HCT116 (cell line): ENCODE results near the gene CBLB. TPM values are rescaled to one million over a fixed set of nuclear protein-coding genes. Genes with fewer than 3 reads are reported as not detected.

Experiments used
- ATAC-seq: fragments of 200-7000 bp; cut with Tn5 transposase; 2 replicates; pipeline ENCODE4 v1.9.1; 2020; ENCODE audit warnings: mild to moderate bottlenecking, moderate library complexity
- BruUV-seq: library from RNA; stranded (reverse); fragments of 400-500 nt; replicated peaks from 2 replicates; lab custom pipeline; 2021; lab: Mats Ljungman, UMichigan
- CTCF ChIA-PET: fragments of 300-600 bp; sonication (Branson Sonifier 250); formaldehyde crosslinking; loops from one replicate; lab custom pipeline; 2021; ENCODE audit warnings: antibody characterized with exemption; lab: Charles Lee
- POLR2A ChIA-PET: fragments of 300-600, 350-600 bp; sonication (Branson Sonifier 250); formaldehyde crosslinking; loops from one replicate; lab custom pipeline; 2021; ENCODE audit warnings: antibody characterized with exemption; lab: Charles Lee
- RAD21 ChIA-PET, 2 experiments: fragments of 300-600 bp; sonication (Branson Sonifier 250); formaldehyde crosslinking; loops; one replicate each; lab custom pipeline; 2023; ENCODE audit warnings: low total read pairs in 2 of 2; ENCODE audit not compliant: uncharacterized antibody in 2 of 2, unreplicated experiment in 2 of 2, low non-redundant PET in 1 of 2; lab: Charles Lee
- DNase-seq: peaks from one replicate; pipeline ENCODE4 v3.0.0-alpha.2; 2010; ENCODE audit warnings: low read depth, low spot score
- H2AFZ ChIP-seq: fragments of 200-600 bp; shearing (Covaris generic), sonication (generic); 2 replicates; pipeline ENCODE4 v1.6.1; 2017; ENCODE audit warnings: low read depth, mixed run types, mixed read lengths, antibody characterized with exemption, low read length; ENCODE audit not compliant: poor library complexity, severe bottlenecking
- H3K27ac ChIP-seq: 2 replicates; pipeline ENCODE4 v1.5.1; 2012; ENCODE audit warnings: low read depth, low read length
- H3K27me3 ChIP-seq: fragments of 200-600 bp; sonication (generic); 2 replicates; pipeline ENCODE4 v1.6.1; 2016; ENCODE audit warnings: mixed run types, low read length, mixed read lengths; ENCODE audit not compliant: insufficient read depth
- H3K36me3 ChIP-seq, 2 experiments: fragments of 200-500 bp in 1 of 2; fragments of 200-600 bp in 1 of 2; sonication (Bioruptor generic) in 1 of 2; sonication (generic) in 1 of 2; 2 replicates each; pipeline versions ENCODE4 v1.5.1 to v1.6.1; 2014 to 2016; ENCODE audit warnings: low read length in 2 of 2, inconsistent platforms in 1 of 2, mixed read lengths in 1 of 2, mixed run types in 1 of 2; ENCODE audit not compliant: insufficient read depth in 2 of 2, control insufficient read depth in 1 of 2
- H3K4me1 ChIP-seq, 2 experiments: fragments of 200-600 bp in 1 of 2; sonication (generic) in 1 of 2; 2 replicates each; pipeline versions ENCODE4 v1.5.1 to v1.6.1; 2012 to 2017; ENCODE audit warnings: low read length in 2 of 2, inconsistent platforms in 1 of 2, mild to moderate bottlenecking in 1 of 2, mixed read lengths in 1 of 2, mixed run types in 1 of 2, moderate library complexity in 1 of 2; ENCODE audit not compliant: insufficient read depth in 2 of 2, control insufficient read depth in 1 of 2
- H3K4me2 ChIP-seq: fragments of 200-600 bp; sonication (generic); 2 replicates; pipeline ENCODE4 v1.6.1; 2017; ENCODE audit warnings: mixed run types, low read length, mixed read lengths
- H3K4me3 ChIP-seq, 2 experiments: fragments of 200-600 bp in 1 of 2; sonication (generic) in 1 of 2; replicated peaks in 1 of 2; 2 replicates each; pipeline ENCODE4 v1.5.1; 2011 to 2016; ENCODE audit warnings: low read length in 2 of 2, control low read depth in 1 of 2, low read depth in 1 of 2, mild to moderate bottlenecking in 1 of 2, mixed read lengths in 1 of 2, mixed run types in 1 of 2
- H3K79me2 ChIP-seq: fragments of 200-600 bp; sonication (generic); 2 replicates; pipeline ENCODE4 v1.6.1; 2017; ENCODE audit warnings: mild to moderate bottlenecking, mixed run types, low read length, moderate library complexity, mixed read lengths; ENCODE audit not compliant: insufficient read depth
- H3K9ac ChIP-seq: fragments of 200-600 bp; sonication (generic); 2 replicates; pipeline ENCODE4 v1.6.1; 2016; ENCODE audit warnings: low read length, mixed read lengths
- H3K9me2 ChIP-seq: fragments of 200-600 bp; sonication (generic), shearing (Covaris generic); 2 replicates; pipeline ENCODE4 v1.6.1; 2017; ENCODE audit warnings: mixed run types, mild to moderate bottlenecking, moderate library complexity; ENCODE audit not compliant: insufficient read depth
- H3K9me3 ChIP-seq, 2 experiments: fragments of 200-500 bp in 1 of 2; fragments of 200-600 bp in 1 of 2; sonication (Bioruptor generic) in 1 of 2; sonication (generic) in 1 of 2; 2 replicates each; pipeline ENCODE4 v1.6.1; 2014 to 2017; ENCODE audit warnings: low read length in 2 of 2, mixed read lengths in 2 of 2, inconsistent platforms in 1 of 2, low read depth in 1 of 2, mild to moderate bottlenecking in 1 of 2, mixed run types in 1 of 2, moderate library complexity in 1 of 2; ENCODE audit not compliant: control insufficient read depth in 1 of 2, insufficient read depth in 1 of 2
- H4K20me1 ChIP-seq: fragments of 200-600 bp; sonication (generic), shearing (Covaris generic); 2 replicates; pipeline ENCODE4 v1.6.1; 2017; ENCODE audit warnings: mixed run types, mild to moderate bottlenecking, moderate library complexity; ENCODE audit not compliant: insufficient read depth
- CTCF ChIP-seq, 3 experiments: fragments of 200-600 bp in 1 of 3; sonication (generic) in 1 of 3; IDR thresholded peaks in 2 of 3; conservative IDR thresholded peaks in 1 of 3; 2 replicates each; pipeline ENCODE4 v1.5.1; 2012 to 2017; ENCODE audit warnings: low read depth in 2 of 3, low read length in 2 of 3, antibody characterized with exemption in 1 of 3, borderline replicate concordance in 1 of 3, control low read depth in 1 of 3, mild to moderate bottlenecking in 1 of 3, mixed read lengths in 1 of 3, mixed run types in 1 of 3, moderate library complexity in 1 of 3; ENCODE audit not compliant: insufficient read depth in 1 of 3
- EGR1 ChIP-seq: IDR thresholded peaks from 2 replicates; pipeline ENCODE4 v1.6.1; 2012; ENCODE audit warnings: low read depth
- ELF1 ChIP-seq: IDR thresholded peaks from 2 replicates; pipeline ENCODE4 v1.6.1; 2012; ENCODE audit warnings: low read depth, borderline replicate concordance
- JUND ChIP-seq: IDR thresholded peaks from 2 replicates; pipeline ENCODE4 v1.6.1; 2012
- MAX ChIP-seq: IDR thresholded peaks from 2 replicates; pipeline ENCODE4 v1.6.1; 2012
- POLR2AphosphoS5 ChIP-seq: IDR thresholded peaks from 2 replicates; pipeline ENCODE4 v1.6.1; 2011; ENCODE audit warnings: mild to moderate bottlenecking, low read depth, low read length, moderate library complexity
- RAD21 ChIP-seq: IDR thresholded peaks from 2 replicates; pipeline ENCODE4 v1.6.1; 2012; ENCODE audit warnings: low read depth, mild to moderate bottlenecking
- SIN3A ChIP-seq: IDR thresholded peaks from 2 replicates; pipeline ENCODE4 v1.6.1; 2012; ENCODE audit warnings: low read depth
- SRF ChIP-seq: IDR thresholded peaks from 2 replicates; pipeline ENCODE4 v1.6.1; 2012; ENCODE audit warnings: low read depth
- TCF7L2 ChIP-seq: IDR thresholded peaks from 2 replicates; pipeline ENCODE4 v1.7.0; 2011; ENCODE audit warnings: borderline replicate concordance, inconsistent platforms; ENCODE audit not compliant: insufficient read depth, insufficient read length; ENCODE audit errors: extremely low read depth
- YY1 ChIP-seq: IDR thresholded peaks from 2 replicates; pipeline ENCODE4 v1.6.1; 2011; ENCODE audit warnings: low read length, low read depth, moderate library complexity, mild to moderate bottlenecking; ENCODE audit not compliant: insufficient replicate concordance; ENCODE audit errors: extremely low read depth
- ZNF274 ChIP-seq: fragments of 200-500 bp; sonication (Bioruptor generic); IDR thresholded peaks from 2 replicates; pipeline ENCODE4 v1.6.1; 2014; ENCODE audit warnings: mild to moderate bottlenecking, low read depth, low read length, inconsistent platforms
- intact Hi-C: fragments of 100-400 bp; cut with micrococcal nuclease; formaldehyde crosslinking; loops from 2 replicates; pipeline ENCODE4 v1.10.0; 2022
- total RNA-seq: library from RNA; stranded (reverse); gene quantifications from one replicate; pipeline ENCODE4 v1.2.1, GENCODE V29; 2021; ENCODE audit not compliant: unreplicated experiment
- TF ChIP-seq, protein P1 (sequence below): IDR thresholded peaks from 2 replicates; pipeline ENCODE4 v1.6.1; 2012

CBLB gene
- total RNA-seq, 1 experiment from 2014 or later = 10.4 TPM

DNA sequence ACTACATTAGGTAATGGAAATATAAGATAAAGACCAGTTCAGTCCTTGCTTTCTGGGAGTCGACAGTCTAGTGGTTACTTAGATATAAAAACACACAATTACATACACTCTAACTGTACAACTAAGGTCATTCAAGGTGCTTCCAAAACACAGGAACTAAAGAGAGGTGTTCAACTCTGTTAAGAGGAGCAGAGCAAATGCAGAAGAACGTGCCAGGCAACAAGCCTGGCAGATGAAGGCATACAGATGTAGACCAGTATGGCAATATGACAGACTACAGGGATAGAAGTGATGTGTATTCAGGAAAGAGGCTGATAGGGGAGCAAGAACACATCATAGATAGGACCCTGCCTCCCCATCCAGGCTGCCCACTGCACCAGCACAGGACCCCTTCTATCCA lies 78.3 kb downstream of the CBLB start:
- BruUV-seq = no TSS peak
- H4K20me1 ChIP-seq = no peaks in the 10 kb centered on the region
- RAD21 ChIA-PET = no interaction called here
- intact Hi-C loops = no loop called here
- H3K9ac ChIP-seq = no peak overlapping the region
- H3K27ac ChIP-seq = no peak overlapping the region
- no peaks in the 10 kb centered on the region for H3K9me2 ChIP-seq
- H3K27me3 ChIP-seq = no peaks in the 10 kb centered on the region
- H3K79me2 ChIP-seq = no peaks in the 10 kb centered on the region
- CTCF ChIA-PET = no interaction called here
- H2AFZ ChIP-seq = no peak overlapping the region
- H3K9me3 ChIP-seq = no peaks in the 10 kb centered on the region
- no peak overlapping the region for H3K4me2 ChIP-seq
- ATAC-seq (no peak), DNase-seq (no peak)
- no peak overlapping the region for H3K4me3 ChIP-seq
- POLR2A ChIA-PET = no interaction called here
- H3K36me3 ChIP-seq = no peaks in the 10 kb centered on the region
- peaks cover 0 to 9% of the 10 kb centered on the region in 2 experiments; a peak in 2 of 4 replicates for H3K4me1 ChIP-seq
- TF ChIP-seq ZNF274 (no peak), ELF1 (no peak), POLR2AphosphoS5 (no peak), JUND (no peak), EGR1 (no peak), SIN3A (no peak), CTCF (IDR thresholded peaks at IDR 0.05 in 2 of 3, conservative IDR thresholded peaks at IDR 0.05 in 1 of 3; ENCODE audit: borderline replicate concordance in 1 of 3, insufficient read depth in 1 of 3, low read depth in 2 of 3, low read length in 2 of 3) (no peak), YY1 (no peak), SRF (no peak), MAX (no peak), TCF7L2 (no peak), RAD21 (no peak)
- TF ChIP-seq, protein P1, sequence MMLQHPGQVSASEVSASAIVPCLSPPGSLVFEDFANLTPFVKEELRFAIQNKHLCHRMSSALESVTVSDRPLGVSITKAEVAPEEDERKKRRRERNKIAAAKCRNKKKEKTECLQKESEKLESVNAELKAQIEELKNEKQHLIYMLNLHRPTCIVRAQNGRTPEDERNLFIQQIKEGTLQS = no peak
